IMR-90 (cell line): Measurements from ENCODE around the gene MAP7D1. TPM values are rescaled to one million over a fixed set of nuclear protein-coding genes. Genes with fewer than 3 reads are reported as not detected.
A peak's percentile ranks its signal among the peaks of the same experiment; 100 is the strongest.

ENCODE experiments used
- ATAC-seq: fragments of 200-7000 bp; cut with Tn5 transposase; 2 replicates; pipeline ENCODE4 v1.9.1; 2020; ENCODE audit warnings: low read depth, mild to moderate bottlenecking, moderate library complexity
- BruUV-seq: library from RNA; stranded (reverse); fragments of 400-500 nt; replicated peaks from 2 replicates; lab custom pipeline; 2021; lab: Mats Ljungman, UMichigan
- CTCF ChIA-PET: fragments of 300-600 bp; formaldehyde crosslinking; extraction: SDS; loops from one replicate; lab custom pipeline; 2021; ENCODE audit warnings: antibody characterized with exemption; lab: Yijun Ruan, JAX
- POLR2A ChIA-PET: fragments of 300-600 bp; sonication (Branson Sonifier 250); formaldehyde crosslinking; loops from one replicate; lab custom pipeline; 2022; ENCODE audit warnings: antibody characterized with exemption; ENCODE audit not compliant: unreplicated experiment; lab: Charles Lee
- DNase-seq: peaks from one replicate; pipeline ENCODE4 v3.0.0; 2013
- H2AFZ ChIP-seq: replicated peaks from 2 replicates; pipeline ENCODE3; 2013; ENCODE audit warnings: low read length, mild to moderate bottlenecking; ENCODE audit not compliant: poor library complexity
- H2AK5ac ChIP-seq: 2 replicates; pipeline ENCODE4 v1.6.1; 2013; ENCODE audit warnings: low read depth, low read length, inconsistent platforms
- H2AK9ac ChIP-seq: replicated peaks from 2 replicates; pipeline ENCODE3; 2013; ENCODE audit warnings: mild to moderate bottlenecking, low read depth, low read length, moderate library complexity; ENCODE audit not compliant: poor library complexity
- H2BK120ac ChIP-seq: 2 replicates; pipeline ENCODE4 v1.6.1; 2013; ENCODE audit warnings: low read depth, low read length, inconsistent platforms
- H2BK15ac ChIP-seq: 3 replicates; pipeline ENCODE4 v1.6.1; 2013; ENCODE audit warnings: low read depth, low read length, inconsistent platforms
- H2BK20ac ChIP-seq: 2 replicates; pipeline ENCODE4 v1.6.1; 2013; ENCODE audit warnings: low read depth, mild to moderate bottlenecking, inconsistent platforms, low read length, moderate library complexity
- H2BK5ac ChIP-seq: 2 replicates; pipeline ENCODE4 v1.6.1; 2013; ENCODE audit warnings: mild to moderate bottlenecking, low read depth, low read length, inconsistent platforms; ENCODE audit not compliant: poor library complexity, severe bottlenecking
- H3K14ac ChIP-seq: replicated peaks from 2 replicates; pipeline ENCODE4 v1.6.1; 2013; ENCODE audit warnings: low read depth, low read length, inconsistent platforms
- H3K18ac ChIP-seq: 2 replicates; pipeline ENCODE4 v1.6.1; 2013; ENCODE audit warnings: low read depth, low read length, control low read depth
- H3K23ac ChIP-seq: 2 replicates; pipeline ENCODE4 v1.6.1; 2013; ENCODE audit warnings: low read depth, low read length, inconsistent platforms
- H3K27ac ChIP-seq: 2 replicates; pipeline ENCODE4 v1.5.1; 2013; ENCODE audit warnings: mild to moderate bottlenecking, control low read depth, low read length; ENCODE audit not compliant: insufficient read depth
- H3K27me3 ChIP-seq: 2 replicates; pipeline ENCODE4 v1.6.1; 2013; ENCODE audit warnings: low read length; ENCODE audit not compliant: control insufficient read depth, insufficient read depth
- H3K36me3 ChIP-seq: 2 replicates; pipeline ENCODE4 v1.6.1; 2013; ENCODE audit warnings: low read length, mixed read lengths; ENCODE audit not compliant: control insufficient read depth, insufficient read depth
- H3K4ac ChIP-seq: 2 replicates; pipeline ENCODE4 v1.6.1; 2013; ENCODE audit warnings: low read depth, low read length, inconsistent platforms
- H3K4me1 ChIP-seq: 2 replicates; pipeline ENCODE4 v1.6.1; 2013; ENCODE audit warnings: low read length, mixed read lengths; ENCODE audit not compliant: control insufficient read depth, insufficient read depth
- H3K4me2 ChIP-seq: 2 replicates; pipeline ENCODE4 v1.6.1; 2013; ENCODE audit warnings: low read depth, mild to moderate bottlenecking, control low read depth, low read length, moderate library complexity
- H3K4me3 ChIP-seq: 2 replicates; pipeline ENCODE4 v1.5.1; 2013; ENCODE audit warnings: low read depth, mild to moderate bottlenecking, control low read depth, low read length, moderate library complexity; ENCODE audit not compliant: insufficient read depth
- H3K56ac ChIP-seq: 2 replicates; pipeline ENCODE4 v1.6.1; 2013; ENCODE audit warnings: low read length, inconsistent platforms; ENCODE audit not compliant: insufficient read depth; ENCODE audit errors: extremely low read depth
- H3K79me1 ChIP-seq, 2 experiments: 2 replicates each; pipeline ENCODE4 v1.6.1; 2013; ENCODE audit warnings: low read length in 2 of 2, inconsistent platforms in 1 of 2, low read depth in 1 of 2
- H3K9ac ChIP-seq: 2 replicates; pipeline ENCODE4 v1.6.1; 2013; ENCODE audit warnings: low read depth, low read length, control low read depth
- H3K9me1 ChIP-seq: 2 replicates; pipeline ENCODE4 v1.6.1; 2013; ENCODE audit warnings: low read length, inconsistent platforms; ENCODE audit not compliant: insufficient read depth
- H3K9me3 ChIP-seq: 2 replicates; pipeline ENCODE4 v1.6.1; 2013; ENCODE audit warnings: low read length; ENCODE audit not compliant: control insufficient read depth, insufficient read depth
- H4K20me1 ChIP-seq: 2 replicates; pipeline ENCODE4 v1.6.1; 2013; ENCODE audit warnings: low read length, inconsistent platforms; ENCODE audit not compliant: insufficient read depth
- H4K5ac ChIP-seq: 2 replicates; pipeline ENCODE4 v1.6.1; 2013; ENCODE audit warnings: mild to moderate bottlenecking, low read depth, low read length, control low read depth
- H4K8ac ChIP-seq, 2 experiments: 2 replicates each; pipeline ENCODE4 v1.6.1; 2013; ENCODE audit warnings: low read depth in 2 of 2, low read length in 2 of 2, control low read depth in 1 of 2, inconsistent platforms in 1 of 2
- H4K91ac ChIP-seq: 2 replicates; pipeline ENCODE4 v1.6.1; 2013; ENCODE audit warnings: low read depth, low read length, inconsistent platforms; ENCODE audit not compliant: insufficient read depth
- BHLHE40 ChIP-seq: fragments of 150-350 bp; IDR thresholded peaks from 2 replicates; pipeline ENCODE4 v1.6.1; 2016; ENCODE audit warnings: mild to moderate bottlenecking, low read depth, low read length
- CEBPB ChIP-seq: IDR thresholded peaks from 2 replicates; pipeline ENCODE4 v1.6.1; 2012; ENCODE audit warnings: low read depth, low read length, improper control_type of control experiment
- CHD1 ChIP-seq: IDR thresholded peaks from 2 replicates; pipeline ENCODE4 v1.6.1; 2012; ENCODE audit warnings: low read depth, low read length, improper control_type of control experiment
- CTCF ChIP-seq: conservative IDR thresholded peaks from 2 replicates; pipeline ENCODE4 v1.5.1; 2012; ENCODE audit warnings: mild to moderate bottlenecking, low read depth, low read length, improper control_type of control experiment
- MAZ ChIP-seq: IDR thresholded peaks from 2 replicates; pipeline ENCODE4 v1.6.1; 2012; ENCODE audit warnings: low read depth, mild to moderate bottlenecking, low read length, improper control_type of control experiment, moderate library complexity, borderline replicate concordance
- MXI1 ChIP-seq: IDR thresholded peaks from 2 replicates; pipeline ENCODE4 v1.6.1; 2012; ENCODE audit warnings: low read depth, mild to moderate bottlenecking, low read length, moderate library complexity, borderline replicate concordance
- NFE2L2 ChIP-seq: fragments of 150-350 bp; IDR thresholded peaks from 2 replicates; pipeline ENCODE4 v1.6.1; 2016; ENCODE audit warnings: low read depth, mild to moderate bottlenecking, low read length
- POLR2A ChIP-seq: IDR thresholded peaks from 2 replicates; pipeline ENCODE4 v1.6.1; 2012; ENCODE audit warnings: mild to moderate bottlenecking, low read depth, low read length
- RAD21 ChIP-seq: IDR thresholded peaks from 2 replicates; pipeline ENCODE4 v1.6.1; 2012; ENCODE audit warnings: low read length, improper control_type of control experiment
- RCOR1 ChIP-seq: IDR thresholded peaks from 2 replicates; pipeline ENCODE4 v1.6.1; 2012; ENCODE audit warnings: mild to moderate bottlenecking, low read length, improper control_type of control experiment; ENCODE audit not compliant: insufficient replicate concordance
- RFX5 ChIP-seq: IDR thresholded peaks from 2 replicates; pipeline ENCODE4 v1.8.0; 2012; ENCODE audit warnings: low read depth, mild to moderate bottlenecking, low read length, moderate library complexity
- SMC3 ChIP-seq: fragments of 150-350 bp; IDR thresholded peaks from 2 replicates; pipeline ENCODE4 v1.6.1; 2016; ENCODE audit warnings: low read depth, mild to moderate bottlenecking, antibody characterized with exemption, low read length, moderate library complexity
- WGBS, 2 experiments: methylation state at CpG; one replicate each; pipeline versions ENCODE4 v1.1.5 to v1.1.7; 2013; ENCODE audit warnings: missing lambda C conversion rate in 2 of 2; ENCODE audit not compliant: insufficient read length in 1 of 2; ENCODE audit errors: extremely low coverage in 2 of 2; 5-methylcytosine and 5-hydroxymethylcytosine counted together
- dilution Hi-C: fragments of 300-500 bp; cut with HindIII; formaldehyde crosslinking; loops from one replicate; pipeline ENCODE4 v1.14.3; 2018; ENCODE audit warnings: low sequenced_read_pairs; ENCODE audit not compliant: unreplicated experiment
- in situ Hi-C: fragments of 300-500 bp; cut with MboI; formaldehyde crosslinking; loops from 3 replicates; pipeline ENCODE4 v1.14.3; 2019; ENCODE audit warnings: low sequenced_read_pairs, inconsistent platforms, mixed read lengths
- intact Hi-C: fragments of 100-400 bp; cut with micrococcal nuclease; formaldehyde crosslinking; loops from 2 replicates; pipeline ENCODE4 v1.10.0; 2022
- polyA plus RNA-seq, 3 experiments: library from polyadenylated mRNA; depleted of rRNA; stranded (reverse); fragments of >200 nt; gene quantifications; 2 replicates each; pipeline ENCODE4 v1.2.3, GENCODE V29; 2012; ENCODE audit warnings: low replicate concordance in 1 of 3
- total RNA-seq: library from RNA; depleted of rRNA; stranded (reverse); fragments of >200 nt; gene quantifications from 2 replicates; pipeline ENCODE4 v1.2.3, GENCODE V29; 2012
- TF ChIP-seq, protein P1 (sequence below): fragments of 150-350 bp; IDR thresholded peaks from 2 replicates; pipeline ENCODE4 v1.6.1; 2016; ENCODE audit warnings: low read depth, mild to moderate bottlenecking, low read length, moderate library complexity, borderline replicate concordance
- TF ChIP-seq, protein P2 (sequence below): fragments of 150-350 bp; IDR thresholded peaks from 2 replicates; pipeline ENCODE4 v1.6.1; 2017; ENCODE audit warnings: mild to moderate bottlenecking, antibody characterized with exemption, low read length, low read depth

The MAP7D1 gene
- total and polyA plus RNA-seq, 2 of the 4 experiments (the other 2 are of a cell fraction) = 32.3 to 81.9 TPM

GRCh38 chr1:36223996-36224536, 68.1 kb downstream of the MAP7D1 start, which contains the start of gene THRAP3:
Gene THRAP3, plus strand, starts transcription at chr1:36224443. Its CDS starts 58,121 bp downstream, at chr1:36282564.
- peak within 1 kb of the TSS; percentile 97 for H3K9ac ChIP-seq
- H2BK15ac ChIP-seq = peak within 1 kb of the TSS; percentile 53; the same call in 2 of the 3 replicates
- H3K4me2 ChIP-seq = peak within 1 kb of the TSS; percentile 98
- peaks cover 3% of the 10 kb centered on the region for H3K4me1 ChIP-seq
- peak within 1 kb of the TSS; percentile 90 for H4K5ac ChIP-seq
- H4K20me1 ChIP-seq = peaks cover 49% of the 10 kb centered on the region
- POLR2A ChIA-PET = interaction anchor here (0.5 to 0.6 kb wide), 4 partner anchors 10 to 61 kb away, joined by 3 to 14 read pairs (median 6); no protein-coding TSS in a partner anchor
- peaks cover 8% of the 10 kb centered on the region; the same call in 1 of the 2 replicates for H3K9me1 ChIP-seq
- H3K79me1 ChIP-seq = peaks cover 0 to 15% of the 10 kb centered on the region in 2 experiments; a peak in 1 of 4 replicates
- peak within 1 kb of the TSS; percentile 95 for H2AK9ac ChIP-seq
- peak within 1 kb of the TSS; percentile 97 for H4K91ac ChIP-seq
- peak within 1 kb of the TSS; percentile 91 for H2AFZ ChIP-seq
- peak within 1 kb of the TSS; percentile 96 for H3K18ac ChIP-seq
- peak; percentile 99 for DNase-seq
- peak within 1 kb of the TSS; percentile 66 to 93 for H4K8ac ChIP-seq
- intact Hi-C loops (loop anchor here (2.0 kb wide), 2 partner anchors 61 to 75 kb away; partner anchors contain the start of gene TRAPPC3), in situ Hi-C loops (no loop called here), dilution Hi-C loops (no loop called here)
- H3K36me3 ChIP-seq = peaks cover 2% of the 10 kb centered on the region; the same call in 1 of the 2 replicates
- H3K23ac ChIP-seq = peak within 1 kb of the TSS; percentile 93
- no peaks in the 10 kb centered on the region for H3K27me3 ChIP-seq
- peak within 1 kb of the TSS; percentile 94 for H3K4ac ChIP-seq
- peak within 1 kb of the TSS; percentile 86 for H2AK5ac ChIP-seq
- peak within 1 kb of the TSS; percentile 97 for H3K56ac ChIP-seq
- H2BK5ac ChIP-seq = peak within 1 kb of the TSS; percentile 94
- H3K14ac ChIP-seq = peak within 1 kb of the TSS; percentile 98
- H3K27ac ChIP-seq = peak within 1 kb of the TSS; percentile 94
- peak; percentile 96 for ATAC-seq
- peak within 1 kb of the TSS; percentile 72 for H3K4me3 ChIP-seq
- CTCF ChIA-PET = interaction anchor here (0.7 to 1.7 kb wide), 7 partner anchors 12 to 75 kb away, joined by 3 to 5 read pairs (median 4); partner anchors contain the start of gene TRAPPC3
- H2BK20ac ChIP-seq = peak within 1 kb of the TSS; percentile 68; the same call in 1 of the 2 replicates
- H3K9me3 ChIP-seq = no peaks in the 10 kb centered on the region
- 0% methylated on average over 16 of the region's 45 CpGs; no CpG with 5 or more reads in 1 of the 2 experiments for WGBS, 2 experiments
- H2BK120ac ChIP-seq = peak within 1 kb of the TSS; percentile 78
- BruUV-seq = no TSS peak
- TF ChIP-seq POLR2A (peak; percentile 95), BHLHE40 (peak; percentile 65; the same call in 1 of the 2 replicates), MAZ (peak; percentile 93), MXI1 (no peak), SMC3 (no peak), RAD21 (0 out of 2 replicates have a peak, but pooled peaks have one; percentile 17), CTCF (no peak), CHD1 (peak; percentile 91; the same call in 1 of the 2 replicates), RFX5 (no peak), CEBPB (peak; percentile 61; the same call in 1 of the 2 replicates), NFE2L2 (no peak), RCOR1 (no peak)
- TF ChIP-seq, protein P1, sequence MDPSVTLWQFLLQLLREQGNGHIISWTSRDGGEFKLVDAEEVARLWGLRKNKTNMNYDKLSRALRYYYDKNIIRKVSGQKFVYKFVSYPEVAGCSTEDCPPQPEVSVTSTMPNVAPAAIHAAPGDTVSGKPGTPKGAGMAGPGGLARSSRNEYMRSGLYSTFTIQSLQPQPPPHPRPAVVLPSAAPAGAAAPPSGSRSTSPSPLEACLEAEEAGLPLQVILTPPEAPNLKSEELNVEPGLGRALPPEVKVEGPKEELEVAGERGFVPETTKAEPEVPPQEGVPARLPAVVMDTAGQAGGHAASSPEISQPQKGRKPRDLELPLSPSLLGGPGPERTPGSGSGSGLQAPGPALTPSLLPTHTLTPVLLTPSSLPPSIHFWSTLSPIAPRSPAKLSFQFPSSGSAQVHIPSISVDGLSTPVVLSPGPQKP = no peak
- TF ChIP-seq, protein P2, sequence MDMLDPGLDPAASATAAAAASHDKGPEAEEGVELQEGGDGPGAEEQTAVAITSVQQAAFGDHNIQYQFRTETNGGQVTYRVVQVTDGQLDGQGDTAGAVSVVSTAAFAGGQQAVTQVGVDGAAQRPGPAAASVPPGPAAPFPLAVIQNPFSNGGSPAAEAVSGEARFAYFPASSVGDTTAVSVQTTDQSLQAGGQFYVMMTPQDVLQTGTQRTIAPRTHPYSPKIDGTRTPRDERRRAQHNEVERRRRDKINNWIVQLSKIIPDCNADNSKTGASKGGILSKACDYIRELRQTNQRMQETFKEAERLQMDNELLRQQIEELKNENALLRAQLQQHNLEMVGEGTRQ = peak; percentile 100
